ENCODE measurements around the gene KRTAP12-2. TPM values are rescaled to one million over a fixed set of nuclear protein-coding genes. Genes with fewer than 3 reads are reported as not detected.
A peak's percentile ranks its signal among the peaks of the same experiment; 100 is the strongest.

KRTAP12-2 gene
- total RNA-seq, 6 donors from 2014 or later = not detected

DNA sequence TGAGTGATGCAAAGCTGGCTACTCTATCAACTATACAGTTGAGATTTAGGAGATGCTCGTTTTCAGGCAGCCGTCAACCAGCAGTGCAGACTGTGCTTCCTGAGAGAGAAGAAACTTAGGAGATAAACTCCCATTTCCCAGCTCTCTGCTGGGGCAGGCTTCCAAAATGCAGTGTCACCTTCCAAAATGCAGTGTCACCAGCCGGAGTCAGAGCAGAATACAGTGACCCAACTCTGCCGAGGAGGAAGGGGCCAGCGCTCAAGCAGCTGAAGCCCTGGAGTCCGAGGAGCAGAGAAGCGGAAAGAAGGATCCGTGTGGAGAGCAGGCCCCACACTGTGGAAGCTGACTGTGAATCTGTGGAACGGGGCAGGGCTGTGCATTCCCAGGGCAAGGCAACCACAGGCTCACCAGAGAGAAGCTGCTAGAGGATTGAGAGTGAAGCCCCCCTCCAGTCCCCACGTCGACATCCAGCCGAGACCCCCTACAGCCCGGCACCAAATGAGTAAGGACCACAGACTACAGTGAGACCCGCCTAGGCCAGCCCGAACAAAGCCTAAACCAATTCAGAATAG, 15.9 kb upstream of the KRTAP12-2 start:
- H3K4me3 ChIP-seq = no peak overlapping the region
- ATAC-seq (ENCODE audit: low FRiP score in 2 of 2) (no peak), DNase-seq (no peak)
- TF ChIP-seq EP300 (IDR thresholded peaks at IDR 0.05) = no peak
- TF ChIP-seq, protein P1, sequence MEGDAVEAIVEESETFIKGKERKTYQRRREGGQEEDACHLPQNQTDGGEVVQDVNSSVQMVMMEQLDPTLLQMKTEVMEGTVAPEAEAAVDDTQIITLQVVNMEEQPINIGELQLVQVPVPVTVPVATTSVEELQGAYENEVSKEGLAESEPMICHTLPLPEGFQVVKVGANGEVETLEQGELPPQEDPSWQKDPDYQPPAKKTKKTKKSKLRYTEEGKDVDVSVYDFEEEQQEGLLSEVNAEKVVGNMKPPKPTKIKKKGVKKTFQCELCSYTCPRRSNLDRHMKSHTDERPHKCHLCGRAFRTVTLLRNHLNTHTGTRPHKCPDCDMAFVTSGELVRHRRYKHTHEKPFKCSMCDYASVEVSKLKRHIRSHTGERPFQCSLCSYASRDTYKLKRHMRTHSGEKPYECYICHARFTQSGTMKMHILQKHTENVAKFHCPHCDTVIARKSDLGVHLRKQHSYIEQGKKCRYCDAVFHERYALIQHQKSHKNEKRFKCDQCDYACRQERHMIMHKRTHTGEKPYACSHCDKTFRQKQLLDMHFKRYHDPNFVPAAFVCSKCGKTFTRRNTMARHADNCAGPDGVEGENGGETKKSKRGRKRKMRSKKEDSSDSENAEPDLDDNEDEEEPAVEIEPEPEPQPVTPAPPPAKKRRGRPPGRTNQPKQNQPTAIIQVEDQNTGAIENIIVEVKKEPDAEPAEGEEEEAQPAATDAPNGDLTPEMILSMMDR (IDR thresholded peaks at IDR 0.05) = no peak
- TF ChIP-seq POLR2AphosphoS5 (IDR thresholded peaks at IDR 0.05) = no peak
- no peak for TF ChIP-seq POLR2A (IDR thresholded peaks at IDR 0.05)
- H3K36me3 ChIP-seq = no peaks in the 10 kb centered on the region
- no peak overlapping the region for H3K27ac ChIP-seq
- H3K9me3 ChIP-seq = no peaks in the 10 kb centered on the region
- no peaks in the 10 kb centered on the region for H3K27me3 ChIP-seq
- no peaks in the 10 kb centered on the region for H3K4me1 ChIP-seq
- 75 to 82% methylated on average over 14 to 15 of the region's 15 CpGs for WGBS, 2 donors

DNA sequence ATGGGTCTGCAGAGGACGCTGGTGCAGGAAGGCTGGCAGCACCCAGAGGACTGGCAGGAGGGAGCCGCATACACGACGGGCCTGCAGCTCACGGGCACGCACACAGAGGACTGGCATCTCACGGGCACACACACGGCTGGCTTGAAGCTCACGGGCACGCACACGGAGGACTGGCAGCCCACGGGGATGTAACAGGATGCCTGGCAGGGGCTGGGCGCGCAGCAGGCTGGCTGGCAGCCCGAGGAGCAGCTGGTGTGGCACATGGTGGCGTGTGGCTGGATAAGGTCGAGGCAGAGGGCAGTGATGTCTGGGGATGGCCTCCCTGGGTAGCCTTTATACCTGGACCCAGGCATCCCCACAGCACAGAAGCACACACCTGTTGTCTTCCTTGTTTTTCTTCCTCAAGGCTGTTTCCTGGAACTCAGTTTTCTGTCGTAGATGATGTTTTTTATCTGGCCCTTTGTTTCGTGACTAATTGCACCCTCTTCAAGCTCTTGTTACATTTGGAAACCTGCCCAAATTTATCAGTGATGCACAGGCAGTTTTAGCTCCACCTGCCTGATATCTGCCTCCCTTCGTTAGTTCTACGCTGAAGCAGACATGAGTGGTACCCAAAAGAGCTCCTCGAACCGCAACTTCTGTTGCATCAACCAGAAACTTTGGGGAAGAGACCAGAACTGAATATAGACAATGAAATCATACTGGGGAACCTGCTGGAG, 15.3 kb upstream of the KRTAP12-2 start, which contains the start of gene KRTAP12-1:
KRTAP12-1 (minus strand) TSS at position 303 of the 719 bp plus-strand sequence; CDS start at position 263, 40 bp downstream.
- ATAC-seq (ENCODE audit: low FRiP score in 2 of 2) (no peak), DNase-seq (peak in 1 of 2 donors; percentile 77)
- H3K4me3 ChIP-seq = no peak within 1 kb of the TSS
- WGBS, 2 donors = 75 to 78% methylated on average over 23 of the region's 23 CpGs
- H3K36me3 ChIP-seq = no peaks in the 10 kb centered on the region
- no peaks in the 10 kb centered on the region for H3K27me3 ChIP-seq
- no peak within 1 kb of the TSS for H3K27ac ChIP-seq
- H3K4me1 ChIP-seq = no peaks in the 10 kb centered on the region
- TF ChIP-seq EP300 (IDR thresholded peaks at IDR 0.05) = no peak
- no peaks in the 10 kb centered on the region for H3K9me3 ChIP-seq

DNA sequence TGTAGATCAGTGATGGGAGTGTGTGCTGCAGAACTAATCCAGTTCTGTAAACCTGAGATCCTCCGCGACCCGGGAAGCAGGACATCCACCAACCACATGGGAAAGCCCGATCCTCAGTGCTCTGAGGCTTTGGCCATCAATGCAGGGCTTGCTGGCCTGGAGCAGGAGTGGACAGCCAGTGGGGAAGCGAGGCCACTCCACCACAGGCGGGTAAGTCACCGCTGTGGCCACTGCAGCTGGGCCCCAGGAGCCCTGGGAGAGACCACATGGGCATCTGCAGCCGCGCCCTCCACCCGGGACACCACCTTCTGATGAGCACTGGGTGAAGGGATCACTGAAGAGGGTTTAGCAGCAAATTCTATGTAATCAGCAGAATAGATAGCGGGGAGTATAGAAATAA, 14.4 kb upstream of the KRTAP12-2 start:
- Histone ChIP-seq H3K4me1 (no peaks in the 10 kb centered on the region), H3K27me3 (no peaks in the 10 kb centered on the region), H3K27ac (no peak overlapping the region), H3K4me3 (no peak overlapping the region), H3K9me3 (no peaks in the 10 kb centered on the region), H3K36me3 (no peaks in the 10 kb centered on the region)
- WGBS, 2 donors = 83 to 86% methylated on average over 9 to 11 of the region's 11 CpGs
- DNase-seq (no peak), ATAC-seq (ENCODE audit: low FRiP score in 2 of 2) (no peak)
- TF ChIP-seq, protein P1 (IDR thresholded peaks at IDR 0.05) = no peak
- TF ChIP-seq POLR2AphosphoS5 (IDR thresholded peaks at IDR 0.05) = no peak
- no peak for TF ChIP-seq EP300 (IDR thresholded peaks at IDR 0.05)

DNA sequence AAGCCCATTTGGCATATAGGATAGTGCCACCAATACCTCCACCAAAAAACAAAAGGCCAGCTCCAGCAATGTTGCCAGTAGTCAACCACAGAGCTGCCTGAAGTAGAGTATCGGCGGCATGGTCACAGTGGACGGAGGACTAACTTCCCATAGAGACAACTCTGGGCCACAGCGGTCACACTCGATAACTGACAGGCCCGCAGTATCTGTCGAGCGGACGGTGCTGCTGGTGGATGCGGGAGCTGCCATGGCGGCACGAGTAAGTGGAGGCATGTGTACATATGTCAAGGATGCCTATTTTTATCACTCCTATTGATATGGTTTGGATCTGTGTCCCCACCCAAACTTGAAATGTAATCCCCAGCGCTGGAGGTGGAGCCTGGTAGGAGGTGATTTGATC, 11.2 kb upstream of the KRTAP12-2 start:
- 88 to 96% methylated on average over 13 of the region's 13 CpGs for WGBS, 2 donors
- DNase-seq (no peak), ATAC-seq (ENCODE audit: low FRiP score in 2 of 2) (no peak)
- Histone ChIP-seq H3K27me3 (no peaks in the 10 kb centered on the region), H3K36me3 (no peaks in the 10 kb centered on the region), H3K9me3 (no peaks in the 10 kb centered on the region), H3K4me1 (no peaks in the 10 kb centered on the region), H3K27ac (no peak overlapping the region), H3K4me3 (no peak overlapping the region)
- TF ChIP-seq EP300 (IDR thresholded peaks at IDR 0.05) (no peak), POLR2AphosphoS5 (IDR thresholded peaks at IDR 0.05) (no peak)

DNA sequence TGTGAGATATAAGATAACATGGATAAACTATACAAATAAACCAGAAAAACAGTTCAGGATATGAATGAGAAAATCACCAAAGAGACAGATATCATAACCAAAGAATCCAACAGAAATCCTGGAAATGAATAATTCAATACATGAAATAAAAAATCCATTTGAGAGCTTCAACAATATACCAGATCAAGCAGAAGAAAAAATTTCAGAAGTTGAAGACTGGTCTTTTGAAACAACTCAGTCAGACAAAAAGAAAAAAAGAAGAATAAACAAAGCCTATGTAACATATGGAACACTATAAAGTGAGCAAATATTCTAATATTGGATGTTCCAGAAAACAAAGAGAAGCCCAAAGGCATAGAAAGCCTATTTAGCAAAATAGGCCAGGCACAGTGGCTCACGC, 5.2 kb upstream of the KRTAP12-2 start:
- H3K4me3 ChIP-seq = no peak overlapping the region
- no peaks in the 10 kb centered on the region for H3K36me3 ChIP-seq
- DNase-seq (no peak), ATAC-seq (ENCODE audit: low FRiP score in 2 of 2) (no peak)
- no peak overlapping the region for H3K27ac ChIP-seq
- H3K9me3 ChIP-seq = peaks cover 0 to 19% (median 0%) of the 10 kb centered on the region in 4 donors
- no peaks in the 10 kb centered on the region for H3K4me1 ChIP-seq
- TF ChIP-seq EP300 (IDR thresholded peaks at IDR 0.05) = no peak
- TF ChIP-seq, protein P1 (IDR thresholded peaks at IDR 0.05) = no peak
- no peak for TF ChIP-seq POLR2A (IDR thresholded peaks at IDR 0.05)
- no peak for TF ChIP-seq POLR2AphosphoS5 (IDR thresholded peaks at IDR 0.05)
- no peaks in the 10 kb centered on the region for H3K27me3 ChIP-seq
- 89 to 96% methylated on average over 1 of the region's 1 CpG for WGBS, 2 donors
